Body of pancreas (tissue), 4 donors: ENCODE measurements around the gene KLF16. TPM values are rescaled to one million over a fixed set of nuclear protein-coding genes. Genes with fewer than 3 reads are reported as not detected.

ENCODE experiments used
- ATAC-seq: fragments of 150-250 bp; one replicate; pipeline ENCODE4 v1.9.1; 2016
- DNase-seq, 4 donors: peaks; one replicate each; pipeline ENCODE4 v3.0.0-alpha.2; 2019
- H3K27ac ChIP-seq, 4 donors: fragments of 200-600 bp; sonication (generic); 1 replicate in 3 of 4; 2 replicates in 1 of 4; pipeline versions ENCODE4 v1.5.1 to v1.6.1; 2016 to 2019; ENCODE audit warnings: mild to moderate bottlenecking in 1 of 4, mixed read lengths in 1 of 4, moderate library complexity in 1 of 4
- H3K27me3 ChIP-seq, 2 donors: fragments of 200-600 bp; sonication (generic); one replicate each; pipeline ENCODE4 v1.6.0; 2016; ENCODE audit warnings: mild to moderate bottlenecking in 1 of 2
- H3K36me3 ChIP-seq, 2 donors: fragments of 200-600 bp; sonication (generic); replicated peaks in 1 of 2; 2 replicates each; pipeline ENCODE4 v1.5.1; 2016; ENCODE audit warnings: low read depth in 2 of 2; ENCODE audit not compliant: insufficient read depth in 1 of 2
- H3K4me1 ChIP-seq: fragments of 200-600 bp; sonication (generic); one replicate; pipeline ENCODE4 v1.6.0; 2016
- H3K4me3 ChIP-seq, 2 donors: fragments of 200-600 bp; sonication (generic); 1 replicate in 1 of 2; 2 replicates in 1 of 2; pipeline ENCODE4 v1.5.1; 2016 to 2019
- H3K9me3 ChIP-seq, 3 donors: fragments of 200-600 bp; sonication (generic); 1 replicate in 2 of 3; 2 replicates in 1 of 3; pipeline ENCODE4 v1.5.1; 2016
- CTCF ChIP-seq, 7 experiments: fragments of 450-650 bp in 4 of 7; fragments of 200-600 bp in 3 of 7; sonication (generic) in 3 of 7; IDR thresholded peaks; one replicate each; pipeline ENCODE4 v1.5.1; 2016 to 2019; ENCODE audit warnings: antibody characterized with exemption in 7 of 7
- POLR2A ChIP-seq, 3 donors: fragments of 450-650 bp; IDR thresholded peaks; one replicate each; pipeline ENCODE4 v1.6.1; 2016; ENCODE audit warnings: antibody characterized with exemption in 3 of 3, mild to moderate bottlenecking in 2 of 3
- WGBS, 2 donors: methylation state at CpG; one replicate each; pipeline ENCODE4 v1.1.5; 2017; 5-methylcytosine and 5-hydroxymethylcytosine counted together
- intact Hi-C: fragments of 100-400 bp; cut with DNase I; formaldehyde crosslinking; loops from one replicate; pipeline ENCODE4 v1.15.1; 2023
- total RNA-seq, 2 donors: library from RNA; depleted of rRNA; stranded (reverse); fragments of >200 nt; gene quantifications; one replicate each; pipeline ENCODE4 v1.1.0, GENCODE V29; 2016

KLF16 gene
- total RNA-seq, 2 donors from 2014 or later = 2.3 to 3.6 TPM

- peaks cover 55% of the 10 kb centered on the region for H3K4me1 ChIP-seq
- H3K27me3 ChIP-seq = no peaks in the 10 kb centered on the region
- H3K9me3 ChIP-seq = no peaks in the 10 kb centered on the region
- no peak for ATAC-seq
- 78 to 100% methylated on average over 2 to 23 of the region's 25 CpGs for WGBS, 2 donors
- intact Hi-C loops = no loop called here
- H3K4me3 ChIP-seq = no peak overlapping the region
- no peak for DNase-seq
- H3K36me3 ChIP-seq = no peaks in the 10 kb centered on the region
- TF ChIP-seq CTCF (IDR thresholded peaks at IDR 0.05) = no peak
- TF ChIP-seq POLR2A (IDR thresholded peaks at IDR 0.05) = no peak
- peak overlapping the region; percentile 71 to 97 (median 82) for H3K27ac ChIP-seq
These were observed 9.6 kb upstream of the KLF16 start for GRCh38 chr19:1872807-1873523.

GRCh38 chr19:1871630-1872029, 8.3 kb upstream of the KLF16 start:
- ATAC-seq (no peak), DNase-seq (no peak)
- intact Hi-C loops = no loop called here
- WGBS, 2 donors = 72 to 100% methylated on average over 1 to 13 of the region's 13 CpGs
- no peaks in the 10 kb centered on the region for H3K27me3 ChIP-seq
- H3K36me3 ChIP-seq = no peaks in the 10 kb centered on the region
- H3K4me1 ChIP-seq = peaks cover 53% of the 10 kb centered on the region
- no peak for TF ChIP-seq POLR2A (IDR thresholded peaks at IDR 0.05)
- no peak for TF ChIP-seq CTCF (IDR thresholded peaks at IDR 0.05)
- no peaks in the 10 kb centered on the region for H3K9me3 ChIP-seq
- H3K27ac ChIP-seq = peak overlapping the region in 1 of 4 donors; percentile 97
- H3K4me3 ChIP-seq = no peak overlapping the region

- Histone ChIP-seq H3K9me3 (no peaks in the 10 kb centered on the region), H3K27me3 (no peaks in the 10 kb centered on the region), H3K4me1 (peaks cover 49% of the 10 kb centered on the region), H3K4me3 (no peak overlapping the region), H3K27ac (peak overlapping the region in 1 of 4 donors; percentile 97), H3K36me3 (no peaks in the 10 kb centered on the region)
- TF ChIP-seq CTCF (IDR thresholded peaks at IDR 0.05) (no peak), POLR2A (IDR thresholded peaks at IDR 0.05) (no peak)
- DNase-seq = peak in 1 of 4 donors; percentile 14
- ATAC-seq = no peak
- intact Hi-C loops = no loop called here
- 40 to 44% methylated on average over 11 to 15 of the region's 15 CpGs for WGBS, 2 donors
These were observed 7.8 kb upstream of the KLF16 start for GRCh38 chr19:1871140-1871597.

- DNase-seq = no peak
- Histone ChIP-seq H3K27me3 (no peaks in the 10 kb centered on the region), H3K36me3 (no peaks in the 10 kb centered on the region), H3K27ac (no peak overlapping the region), H3K4me3 (no peak overlapping the region), H3K4me1 (peaks cover 46% of the 10 kb centered on the region), H3K9me3 (no peaks in the 10 kb centered on the region)
- WGBS, 2 donors = 83 to 93% methylated on average over 7 of the region's 7 CpGs
- no peak for ATAC-seq
- TF ChIP-seq POLR2A (IDR thresholded peaks at IDR 0.05) (no peak), CTCF (IDR thresholded peaks at IDR 0.05) (no peak)
- intact Hi-C loops = no loop called here
These were observed 5.6 kb upstream of the KLF16 start for GRCh38 chr19:1868971-1869370.

- TF ChIP-seq CTCF (IDR thresholded peaks at IDR 0.05) (no peak), POLR2A (IDR thresholded peaks at IDR 0.05) (no peak)
- ATAC-seq (no peak), DNase-seq (no peak)
- Histone ChIP-seq H3K36me3 (no peaks in the 10 kb centered on the region), H3K27me3 (no peaks in the 10 kb centered on the region), H3K9me3 (no peaks in the 10 kb centered on the region), H3K4me3 (no peak overlapping the region), H3K27ac (no peak overlapping the region), H3K4me1 (peaks cover 31% of the 10 kb centered on the region)
- intact Hi-C loops = no loop called here
- 86 to 93% methylated on average over 8 to 9 of the region's 9 CpGs for WGBS, 2 donors
These were observed 4.0 kb upstream of the KLF16 start for GRCh38 chr19:1867349-1867724.
